IPS DF 4.7 (cell line): ENCODE results near the gene FGF7.
A peak's percentile ranks its signal among the peaks of the same experiment; 100 is the strongest.
"Not testable (repeated sequence)": the region's sequence is repeated elsewhere in the genome, so short reads cannot be mapped to it uniquely, and the experiment has no call there.

Source experiments
- DNase-seq: peaks from one replicate; pipeline ENCODE4 v3.0.0-alpha.2; 2013; ENCODE audit warnings: low spot score; ENCODE audit errors: extremely low read depth

The FGF7 gene

GRCh38 chr15:49423021-49423420 is at the start of gene FGF7:
TSS of gene FGF7 (plus strand) at chr15:49423242. CDS start at chr15:49424298, 1,056 bp downstream.
- no peak for DNase-seq

GRCh38 chr15:49379996-49380395 is 43.0 kb upstream of the FGF7 start:
- DNase-seq: no peak

GRCh38 chr15:49380912-49381311 is 42.1 kb upstream of the FGF7 start:
- peak; percentile 11 for DNase-seq

GRCh38 chr15:49382394-49382793 is 40.6 kb upstream of the FGF7 start:
- no peak for DNase-seq

GRCh38 chr15:49383266-49383665 is 39.8 kb upstream of the FGF7 start:
- no peak for DNase-seq

GRCh38 chr15:49387471-49387870 is 35.6 kb upstream of the FGF7 start:
- DNase-seq: no peak

- DNase-seq: not testable (repeated sequence)
Measured at GRCh38 chr15:49402515-49403296, 20.3 kb upstream of the FGF7 start.

GRCh38 chr15:49406352-49407118 is 16.5 kb upstream of the FGF7 start:
- DNase-seq: no peak

- DNase-seq: no peak
Measured at GRCh38 chr15:49410641-49411040, 12.4 kb upstream of the FGF7 start.

- no peak for DNase-seq
Measured at GRCh38 chr15:49412797-49413196, 10.2 kb upstream of the FGF7 start.

- DNase-seq: no peak
Measured at GRCh38 chr15:49415149-49415548, 7.9 kb upstream of the FGF7 start.

GRCh38 chr15:49415638-49416037 is 7.4 kb upstream of the FGF7 start:
- no peak for DNase-seq

GRCh38 chr15:49418811-49419210 is 4.2 kb upstream of the FGF7 start:
- no peak for DNase-seq

GRCh38 chr15:49421991-49422390 is 1.1 kb upstream of the FGF7 start:
- DNase-seq: peak; percentile 16

- DNase-seq: no peak
Measured at GRCh38 chr15:49423901-49424550, 984 bp downstream of the FGF7 start.

GRCh38 chr15:49424954-49425353 is 1.9 kb downstream of the FGF7 start:
- no peak for DNase-seq

- DNase-seq: no peak
Measured at GRCh38 chr15:49427372-49427771, 4.3 kb downstream of the FGF7 start.

- DNase-seq: no peak
Measured at GRCh38 chr15:49428409-49429095, 5.5 kb downstream of the FGF7 start.

- no peak for DNase-seq
Measured at GRCh38 chr15:49430046-49430445, 7.0 kb downstream of the FGF7 start.

- DNase-seq: no peak
Measured at GRCh38 chr15:49435174-49435573, 12.1 kb downstream of the FGF7 start.

GRCh38 chr15:49436751-49437150 is 13.7 kb downstream of the FGF7 start:
- DNase-seq: no peak
